Stimulated activated CD4-positive, alpha-beta T cell treated with anti-CD3 and anti-CD28 coated beads, TNF-alpha, amount 100 ng/mL, for 1 hour (primary cell): ENCODE data around the gene SMARCAD1.

Source experiments
- DNase-seq, 3 donors: peaks; one replicate each; pipeline ENCODE4 v3.0.0-alpha.2; 2020; ENCODE audit warnings: low read depth in 3 of 3, low spot score in 1 of 3

SMARCAD1 gene, protein sequence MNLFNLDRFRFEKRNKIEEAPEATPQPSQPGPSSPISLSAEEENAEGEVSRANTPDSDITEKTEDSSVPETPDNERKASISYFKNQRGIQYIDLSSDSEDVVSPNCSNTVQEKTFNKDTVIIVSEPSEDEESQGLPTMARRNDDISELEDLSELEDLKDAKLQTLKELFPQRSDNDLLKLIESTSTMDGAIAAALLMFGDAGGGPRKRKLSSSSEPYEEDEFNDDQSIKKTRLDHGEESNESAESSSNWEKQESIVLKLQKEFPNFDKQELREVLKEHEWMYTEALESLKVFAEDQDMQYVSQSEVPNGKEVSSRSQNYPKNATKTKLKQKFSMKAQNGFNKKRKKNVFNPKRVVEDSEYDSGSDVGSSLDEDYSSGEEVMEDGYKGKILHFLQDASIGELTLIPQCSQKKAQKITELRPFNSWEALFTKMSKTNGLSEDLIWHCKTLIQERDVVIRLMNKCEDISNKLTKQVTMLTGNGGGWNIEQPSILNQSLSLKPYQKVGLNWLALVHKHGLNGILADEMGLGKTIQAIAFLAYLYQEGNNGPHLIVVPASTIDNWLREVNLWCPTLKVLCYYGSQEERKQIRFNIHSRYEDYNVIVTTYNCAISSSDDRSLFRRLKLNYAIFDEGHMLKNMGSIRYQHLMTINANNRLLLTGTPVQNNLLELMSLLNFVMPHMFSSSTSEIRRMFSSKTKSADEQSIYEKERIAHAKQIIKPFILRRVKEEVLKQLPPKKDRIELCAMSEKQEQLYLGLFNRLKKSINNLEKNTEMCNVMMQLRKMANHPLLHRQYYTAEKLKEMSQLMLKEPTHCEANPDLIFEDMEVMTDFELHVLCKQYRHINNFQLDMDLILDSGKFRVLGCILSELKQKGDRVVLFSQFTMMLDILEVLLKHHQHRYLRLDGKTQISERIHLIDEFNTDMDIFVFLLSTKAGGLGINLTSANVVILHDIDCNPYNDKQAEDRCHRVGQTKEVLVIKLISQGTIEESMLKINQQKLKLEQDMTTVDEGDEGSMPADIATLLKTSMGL

DNA sequence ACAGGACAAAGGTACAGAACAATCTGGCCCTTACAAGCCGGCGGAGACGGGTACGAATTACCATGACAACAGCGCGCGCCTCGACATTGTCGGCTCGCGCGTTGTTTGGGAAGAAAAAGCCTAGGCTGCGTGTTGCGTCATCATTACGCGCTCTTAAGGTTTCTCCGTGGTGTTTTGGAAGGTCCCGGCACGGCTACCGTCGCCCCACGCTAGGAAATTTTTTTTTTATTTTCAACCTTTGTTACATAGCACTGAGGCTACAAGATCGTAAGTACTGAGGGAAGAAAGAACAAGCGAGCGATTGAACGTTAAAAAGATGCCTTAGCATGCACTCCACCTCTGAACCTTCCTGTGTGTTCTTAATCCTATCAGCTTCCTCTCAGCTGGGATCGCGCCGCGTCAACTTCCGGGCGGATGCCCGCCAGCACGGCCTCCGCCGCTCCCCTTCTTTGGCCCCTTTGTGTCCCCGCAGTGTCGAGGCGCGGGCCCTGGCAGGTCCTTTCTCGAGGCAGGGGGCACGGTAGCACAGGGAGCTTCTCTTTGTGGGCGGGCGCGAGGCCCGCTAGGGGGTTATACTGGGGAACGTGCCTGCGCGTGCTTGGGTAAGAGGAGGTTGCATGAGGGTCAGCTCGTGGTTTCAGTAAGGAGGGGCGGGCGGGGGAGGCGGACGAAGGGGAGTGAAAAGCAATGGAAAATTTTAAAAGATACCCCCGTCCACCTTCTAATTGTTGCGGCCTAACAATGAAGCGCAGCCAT, at the start of gene SMARCAD1:
SMARCAD1 (plus strand) TSS at position 397 of the 756 bp plus-strand sequence. CDS start 530 bp downstream, outside the sequence.
- DNase-seq: peak; percentile 54 to 74 (median 69)

DNA sequence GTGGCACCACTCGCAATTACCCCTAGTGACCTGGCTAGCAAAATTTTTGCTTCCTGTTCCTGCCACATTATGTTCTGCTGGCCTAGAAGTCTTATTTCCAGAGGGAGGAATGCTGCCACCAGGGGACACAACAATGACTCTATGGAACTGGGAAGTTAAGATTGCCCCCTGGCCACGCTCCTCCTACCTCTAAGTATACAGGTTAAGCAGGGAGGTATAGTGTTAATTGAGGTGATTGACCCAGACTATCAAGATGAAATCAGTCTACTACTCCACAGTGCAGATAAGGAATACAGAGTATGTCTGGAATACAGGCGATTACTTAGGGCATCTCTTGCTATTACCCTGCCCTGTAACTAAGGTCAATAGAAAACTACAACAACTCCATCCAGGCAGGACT, 48.8 kb upstream of the SMARCAD1 start:
- DNase-seq: no peak

- no peak for DNase-seq
Measured at GRCh38 chr4:94159790-94160189, 47.9 kb upstream of the SMARCAD1 start.

DNA sequence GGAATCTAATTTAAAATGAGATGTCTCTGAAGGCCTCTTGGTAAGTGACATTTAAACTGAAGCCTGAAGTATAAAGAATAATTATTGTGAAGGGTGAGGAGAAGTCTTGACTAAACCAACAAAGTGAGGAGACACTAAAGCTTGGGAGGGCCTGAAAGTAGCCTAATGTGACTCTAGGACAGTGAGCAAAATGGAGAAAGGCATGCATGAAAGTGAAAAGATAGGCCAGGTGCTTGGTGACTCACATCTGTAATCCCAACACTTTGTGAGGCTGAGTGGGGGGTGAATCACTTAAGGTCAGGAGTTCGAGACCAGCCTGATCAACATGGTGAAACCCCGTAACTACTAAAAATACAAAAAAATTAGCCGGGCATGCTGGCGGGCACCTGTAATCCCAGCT, 46.9 kb upstream of the SMARCAD1 start:
- no peak for DNase-seq

DNA sequence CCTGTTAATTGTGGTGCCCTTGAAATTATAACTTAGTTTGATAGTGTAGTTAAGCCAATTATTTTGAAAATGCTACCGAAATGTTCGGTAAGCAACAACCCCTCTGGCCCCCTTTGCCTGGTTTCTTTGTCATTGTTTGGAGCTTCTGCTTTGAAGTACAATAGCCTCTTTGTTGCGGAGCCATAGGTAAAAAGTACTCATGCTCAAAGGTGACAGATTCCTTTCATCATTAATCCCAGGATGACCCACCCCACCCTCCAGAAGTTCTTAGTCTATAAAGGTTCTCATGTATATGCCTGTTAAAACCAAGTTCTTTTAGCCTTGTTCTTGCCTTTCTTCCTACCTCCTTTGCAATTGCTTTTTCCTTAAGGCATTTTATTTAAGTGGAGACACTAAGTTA, 42.4 kb upstream of the SMARCAD1 start:
- DNase-seq: no peak

GRCh38 chr4:94168321-94168720, 39.3 kb upstream of the SMARCAD1 start:
- DNase-seq: no peak

- no peak for DNase-seq
Measured at GRCh38 chr4:94169803-94170372, 37.8 kb upstream of the SMARCAD1 start.

GRCh38 chr4:94171616-94172015, 36.0 kb upstream of the SMARCAD1 start:
- no peak for DNase-seq

GRCh38 chr4:94175553-94176261, 32.0 kb upstream of the SMARCAD1 start:
- no peak for DNase-seq

- DNase-seq: no peak
Measured at GRCh38 chr4:94177822-94178221, 29.8 kb upstream of the SMARCAD1 start.

DNA sequence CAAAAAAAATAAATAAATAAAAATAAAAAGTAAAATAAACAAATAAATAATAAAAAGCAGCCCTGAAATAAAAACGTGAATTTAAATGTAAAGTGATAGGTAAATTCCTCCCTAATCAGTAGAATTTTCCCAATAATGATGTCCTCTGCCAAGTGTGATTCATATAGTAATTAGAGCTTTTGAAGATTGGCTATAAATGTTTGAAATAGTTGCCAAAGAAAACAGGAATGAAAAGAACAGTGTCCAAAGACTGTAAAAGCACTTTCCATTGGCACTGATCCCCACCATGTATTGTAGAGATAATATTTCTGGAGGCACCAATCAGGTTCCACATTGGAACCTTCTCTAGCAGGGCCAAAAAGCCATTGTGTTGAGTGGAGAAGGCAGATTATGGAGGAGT, 25.9 kb upstream of the SMARCAD1 start:
- DNase-seq: no peak

- DNase-seq: no peak
Measured at GRCh38 chr4:94202769-94203168, 4.9 kb upstream of the SMARCAD1 start.

DNA sequence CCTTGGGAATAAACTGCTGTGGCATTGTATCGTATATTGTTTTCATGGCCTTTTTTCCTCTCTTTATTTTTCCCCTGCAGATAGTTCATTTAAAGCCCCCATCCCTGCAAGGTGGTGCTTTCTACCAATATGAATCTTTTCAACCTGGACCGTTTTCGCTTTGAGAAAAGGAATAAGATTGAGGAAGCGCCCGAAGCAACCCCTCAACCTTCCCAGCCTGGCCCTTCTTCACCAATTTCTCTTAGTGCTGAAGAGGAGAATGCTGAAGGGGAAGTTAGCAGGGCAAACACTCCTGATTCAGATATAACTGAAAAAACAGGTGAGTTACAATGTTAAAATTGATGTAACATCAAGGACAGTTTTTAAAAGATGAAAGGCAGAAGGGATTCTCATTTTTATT, 601 bp downstream of the SMARCAD1 start:
- no peak for DNase-seq

GRCh38 chr4:94208918-94209317, 1.3 kb downstream of the SMARCAD1 start:
- DNase-seq: no peak

DNA sequence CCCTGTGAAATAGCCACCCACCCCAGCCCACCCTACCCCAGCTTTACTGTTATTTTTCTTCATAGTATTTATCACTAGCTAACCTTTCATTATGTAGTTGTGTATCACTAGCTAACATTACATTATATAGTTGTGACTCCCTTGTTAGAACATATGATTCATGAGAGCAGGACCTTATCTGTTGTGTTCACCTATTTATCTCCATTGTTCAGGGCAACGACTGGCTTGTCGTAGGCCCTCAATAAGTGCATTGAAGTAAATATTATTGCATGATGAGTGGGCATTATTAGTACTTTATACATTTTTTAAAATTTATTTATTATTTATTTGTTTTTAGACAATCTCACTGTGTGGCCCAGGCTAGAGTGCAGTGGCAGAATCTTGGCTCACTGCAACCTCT, 4.2 kb downstream of the SMARCAD1 start:
- no peak for DNase-seq

GRCh38 chr4:94214703-94215319, 7.1 kb downstream of the SMARCAD1 start:
- DNase-seq: no peak

- no peak for DNase-seq
Measured at GRCh38 chr4:94216394-94216793, 8.7 kb downstream of the SMARCAD1 start.

GRCh38 chr4:94219402-94219801, 11.7 kb downstream of the SMARCAD1 start:
- DNase-seq: no peak

- DNase-seq: no peak
Measured at GRCh38 chr4:94221916-94222315, 14.3 kb downstream of the SMARCAD1 start.

GRCh38 chr4:94225449-94225848, 17.8 kb downstream of the SMARCAD1 start:
- DNase-seq: no peak
